Measurements from ENCODE around the gene RDH5.

RDH5 gene

DNA sequence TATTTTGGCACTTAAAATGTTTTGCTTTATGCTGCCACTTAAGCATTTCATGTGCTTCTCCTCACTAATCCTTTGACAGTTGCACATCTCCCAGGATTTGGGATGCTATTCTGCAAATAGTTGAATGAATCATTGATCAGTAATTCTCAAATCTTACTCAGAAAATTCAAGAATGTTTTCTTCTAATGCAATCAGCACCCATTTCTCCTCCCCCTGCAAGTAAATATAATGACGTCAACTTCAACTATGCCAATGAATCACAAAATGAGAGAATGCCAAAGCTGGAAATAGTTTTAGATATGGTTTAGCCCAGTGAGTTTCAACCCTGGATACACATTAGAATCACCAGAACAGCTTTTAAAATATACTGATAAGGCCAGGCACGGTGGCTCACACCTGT is 6.5 kb upstream of the RDH5 start:
- DNase-seq (ENCODE audit: low spot score): no peak

DNA sequence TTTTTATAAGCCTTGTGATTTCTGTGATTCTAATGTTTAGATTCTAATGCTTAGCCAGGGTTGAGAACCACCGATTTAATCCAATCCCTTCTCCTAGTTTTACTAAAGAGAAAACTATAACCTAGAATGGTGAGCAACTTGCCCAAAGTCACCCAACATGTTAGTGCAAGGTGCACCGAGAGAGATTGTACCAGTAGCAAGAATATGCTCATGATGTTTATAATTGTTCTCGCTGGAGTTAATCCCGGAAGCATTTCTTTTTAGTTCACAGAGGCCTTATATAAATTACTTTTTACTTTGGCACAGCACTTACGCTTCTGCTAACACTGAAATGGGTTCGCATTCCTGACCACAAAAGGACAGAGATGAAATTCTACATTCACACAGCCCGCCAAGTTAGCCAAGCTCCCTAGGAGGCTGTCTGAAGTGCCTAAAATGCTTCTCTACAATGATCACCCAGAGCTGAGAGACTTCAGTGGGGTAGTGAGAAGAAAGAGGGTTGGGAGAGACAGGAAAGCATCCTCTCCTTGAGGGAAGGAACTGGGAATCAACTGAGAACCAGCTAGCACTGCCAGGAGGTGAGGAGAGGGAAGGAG is 4.9 kb upstream of the RDH5 start:
- no peak for DNase-seq (ENCODE audit: low spot score)

DNA sequence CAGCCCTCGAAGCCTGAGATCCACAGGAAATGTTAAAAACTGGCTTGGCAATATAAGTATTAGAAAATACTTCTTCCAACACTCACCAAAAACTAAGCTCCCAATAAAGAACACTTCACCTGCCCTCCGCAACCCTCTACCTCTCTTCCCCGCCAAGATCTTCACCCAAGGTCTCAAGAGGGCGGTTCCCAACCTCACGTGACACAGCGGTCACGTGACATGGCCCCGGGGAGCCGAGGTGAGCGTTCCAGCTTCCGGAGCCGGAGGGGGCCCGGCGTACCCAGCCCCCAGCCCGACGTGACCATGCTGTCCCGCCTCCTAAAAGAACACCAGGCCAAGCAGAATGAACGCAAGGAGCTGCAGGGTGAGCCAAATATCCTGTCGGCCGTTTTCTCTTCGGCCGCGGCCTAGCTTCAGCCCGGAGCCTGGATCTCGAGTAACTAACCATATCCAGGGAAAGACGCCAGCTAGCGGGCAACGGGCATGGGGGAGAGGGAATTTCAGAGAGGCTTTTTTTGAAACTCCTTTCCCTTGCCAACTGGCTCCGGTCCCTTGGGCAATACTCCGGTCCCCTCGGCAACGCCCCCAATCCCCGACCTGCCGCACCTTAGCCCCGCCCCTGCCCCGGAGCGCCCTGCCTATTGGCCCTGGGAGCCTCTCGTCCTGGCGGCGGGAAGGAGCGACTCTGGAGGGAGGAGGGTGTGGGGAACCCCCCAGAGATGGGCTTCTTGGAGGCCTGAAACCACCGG is 4.2 kb upstream of the RDH5 start, which contains the start of gene BLOC1S1:
Gene BLOC1S1 (plus strand): TSS at position 214 of the 749 bp plus-strand sequence. CDS start 6 bp downstream, at position 220.
- peak; percentile 96 for DNase-seq (ENCODE audit: low spot score)

DNA sequence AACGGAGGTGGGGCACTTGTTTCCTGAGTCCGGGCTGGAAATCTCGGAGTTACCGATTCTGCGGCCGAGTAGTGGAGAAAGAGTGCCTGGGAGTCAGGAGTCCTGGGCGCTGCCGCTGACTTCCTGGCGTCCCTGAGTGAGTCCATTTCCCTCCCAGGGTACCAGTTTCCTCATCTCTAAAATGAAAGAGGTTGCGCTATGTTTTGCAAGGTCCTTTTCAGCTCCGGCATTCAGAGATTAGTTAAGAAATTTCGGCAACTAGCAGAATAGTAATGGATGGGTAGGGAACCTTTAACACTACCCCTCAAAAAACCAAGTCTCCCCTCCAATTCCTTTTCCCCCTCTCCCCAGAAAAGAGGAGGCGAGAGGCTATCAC is 3.6 kb upstream of the RDH5 start:
- no peak for DNase-seq (ENCODE audit: low spot score)

DNA sequence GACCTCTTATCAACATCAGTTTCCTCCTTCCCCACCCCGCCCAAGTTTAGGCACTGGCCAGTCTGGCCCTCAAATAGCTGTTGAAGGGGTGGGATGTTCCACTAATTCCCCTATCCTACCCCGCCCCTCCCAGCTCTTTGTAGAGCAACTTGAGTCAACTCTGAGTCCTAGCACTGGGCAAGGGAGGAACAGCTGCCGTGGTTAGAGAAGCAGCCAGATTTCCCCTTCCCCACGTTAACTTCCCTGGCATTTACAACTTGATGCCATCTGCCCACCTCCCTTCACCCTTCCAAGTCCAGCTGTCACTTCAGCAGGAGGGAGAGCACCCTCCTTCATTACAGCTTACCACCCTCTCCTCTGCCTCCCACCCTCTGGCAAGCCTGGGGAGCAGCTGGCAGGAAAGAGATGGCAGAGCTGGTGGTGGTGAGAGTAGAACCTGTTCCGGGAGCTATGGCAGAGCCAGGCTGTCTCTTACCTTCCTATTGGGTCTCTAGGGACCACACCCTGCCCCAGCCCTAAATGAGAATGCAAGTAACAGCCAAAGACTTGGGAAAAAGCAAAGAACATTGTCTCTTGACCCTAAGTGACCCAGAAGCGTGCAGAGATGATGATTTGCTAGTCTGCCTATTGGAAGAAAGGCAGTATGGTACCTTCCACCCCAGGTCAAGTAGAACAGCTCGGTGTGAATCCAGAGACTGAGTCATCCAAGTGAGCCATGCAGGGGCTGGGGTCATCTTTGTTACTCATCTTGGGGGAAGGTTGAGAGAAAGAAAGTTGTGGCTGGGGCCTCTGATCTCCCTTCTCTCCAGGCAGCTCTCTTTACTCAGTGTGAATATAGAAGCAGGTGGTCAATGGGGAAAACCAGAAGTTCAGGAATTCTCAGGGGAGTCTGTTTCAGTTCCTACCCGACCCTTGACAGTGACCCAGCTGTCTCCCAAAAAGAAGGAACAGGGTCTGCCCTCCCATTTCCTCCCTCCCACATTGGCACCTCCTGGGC is 2.9 kb upstream of the RDH5 start:
- no peak for DNase-seq (ENCODE audit: low spot score)

DNA sequence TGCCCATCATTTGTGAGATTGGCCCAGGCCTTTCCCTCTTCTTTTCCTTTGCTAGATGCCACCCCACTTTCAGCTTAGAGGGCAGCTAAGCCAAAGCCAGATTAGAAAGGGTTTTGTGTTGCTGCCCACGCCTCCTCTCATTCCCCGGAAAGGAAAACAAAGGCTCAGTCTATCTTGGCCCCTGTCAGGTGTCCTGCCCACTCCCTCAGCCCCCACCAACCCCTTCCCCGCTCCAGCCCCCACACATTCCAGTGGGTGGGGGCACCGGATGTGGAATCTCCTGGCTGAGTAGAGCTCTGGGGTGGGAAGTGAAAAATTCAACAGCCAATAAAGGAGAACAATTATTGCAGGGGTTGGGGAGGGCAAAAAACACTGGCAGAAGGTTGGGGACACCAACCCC is 2.2 kb upstream of the RDH5 start:
- no peak for DNase-seq (ENCODE audit: low spot score)

- no peak for DNase-seq (ENCODE audit: low spot score)
These were observed 1.4 kb upstream of the RDH5 start for GRCh38 chr12:55718624-55719275.

DNA sequence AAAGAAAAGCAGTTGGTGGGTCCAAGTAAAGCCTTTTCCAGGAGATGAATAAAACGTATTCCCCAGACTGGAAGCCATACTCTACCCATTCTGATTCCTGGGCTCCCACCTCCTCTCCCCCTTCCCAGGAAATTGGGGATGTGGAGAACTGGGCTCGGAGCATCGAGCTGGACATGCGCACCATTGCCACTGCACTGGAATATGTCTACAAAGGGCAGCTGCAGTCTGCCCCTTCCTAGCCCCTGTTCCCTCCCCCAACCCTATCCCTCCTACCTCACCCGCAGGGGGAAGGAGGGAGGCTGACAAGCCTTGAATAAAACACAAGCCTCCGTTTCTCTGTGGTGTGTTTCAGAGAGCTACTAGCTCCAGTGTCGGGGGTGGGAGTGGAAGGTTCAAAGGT is 822 bp upstream of the RDH5 start:
- no peak for DNase-seq (ENCODE audit: low spot score)

- peak; percentile 71 for DNase-seq (ENCODE audit: low spot score)
These were observed 776 bp downstream of the RDH5 start for GRCh38 chr12:55720894-55721444.

GRCh38 chr12:55721601-55722213 is 1.5 kb downstream of the RDH5 start:
- DNase-seq (ENCODE audit: low spot score): no peak

DNA sequence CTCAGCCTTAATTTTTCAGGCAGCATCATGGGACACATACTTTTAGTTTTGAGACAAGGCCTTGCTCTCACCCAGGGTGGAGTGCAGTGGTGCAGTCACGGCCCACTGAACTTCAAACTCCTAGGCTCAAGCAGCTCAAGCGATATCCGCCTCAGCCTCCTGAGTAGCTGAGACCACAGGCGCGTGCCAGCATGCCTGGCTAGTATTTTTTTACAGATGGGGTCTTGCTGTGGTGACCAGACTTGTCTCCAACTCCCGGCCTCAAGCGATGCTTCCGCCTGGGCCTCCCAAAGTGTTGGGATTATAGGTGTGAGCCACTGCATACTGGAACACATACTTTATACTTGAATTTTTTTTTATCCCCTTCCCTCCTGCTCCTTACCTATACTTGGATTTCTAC is 2.8 kb downstream of the RDH5 start:
- DNase-seq (ENCODE audit: low spot score): no peak

- no peak for DNase-seq (ENCODE audit: low spot score)
These were observed 3.5 kb downstream of the RDH5 start for GRCh38 chr12:55723516-55724225.

- DNase-seq (ENCODE audit: low spot score): peak; percentile 77
These were observed 4.2 kb downstream of the RDH5 start for GRCh38 chr12:55724226-55724939.

DNA sequence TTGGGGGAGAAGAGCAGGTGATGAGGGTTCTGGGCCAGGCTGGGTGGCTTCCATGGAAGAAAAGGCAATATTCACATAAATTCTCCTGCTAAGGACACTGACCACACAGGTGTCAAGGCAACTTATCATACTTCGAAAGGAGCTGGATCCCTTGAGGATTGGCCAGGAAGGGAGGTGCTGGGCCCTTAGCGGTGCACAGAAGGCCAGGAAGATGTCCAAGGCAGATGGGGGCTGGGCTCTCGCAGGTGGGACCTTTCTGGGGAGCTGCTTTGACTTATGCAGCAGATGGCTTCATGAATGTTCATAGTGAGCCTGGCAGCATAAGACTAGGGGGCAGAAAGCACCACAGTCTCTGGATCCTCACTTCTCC is 4.7 kb downstream of the RDH5 start:
- no peak for DNase-seq (ENCODE audit: low spot score)

- no peak for DNase-seq (ENCODE audit: low spot score)
These were observed 5.4 kb downstream of the RDH5 start for GRCh38 chr12:55725556-55725955.

- no peak for DNase-seq (ENCODE audit: low spot score)
These were observed 6.8 kb downstream of the RDH5 start for GRCh38 chr12:55726971-55727370.

DNA sequence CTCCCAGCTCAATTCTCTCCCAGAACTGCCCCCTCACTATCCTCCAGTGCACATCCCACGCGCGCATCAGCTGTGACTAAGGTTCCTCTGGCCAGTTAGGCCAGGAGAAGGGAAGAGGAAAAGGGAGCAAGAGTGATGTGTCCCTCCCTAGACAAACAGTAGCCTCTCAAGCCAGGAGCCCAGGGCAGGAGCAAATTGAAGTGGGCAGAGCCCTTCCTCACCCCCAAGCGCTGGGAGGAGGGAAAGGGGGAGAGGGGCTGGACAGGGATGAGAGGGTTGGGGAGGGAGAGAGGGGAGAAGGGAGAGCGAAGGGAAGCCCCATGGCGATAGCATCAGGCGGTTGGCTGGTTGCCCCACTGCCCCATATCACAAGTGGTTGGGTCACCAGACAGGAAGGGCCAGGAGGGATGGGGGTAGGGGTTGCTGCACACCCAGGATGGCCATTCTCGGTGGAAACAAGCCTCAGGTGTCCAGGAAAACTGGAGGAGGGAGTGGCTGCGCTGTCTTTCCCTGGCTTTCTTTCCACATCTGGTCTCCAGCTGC is 7.5 kb downstream of the RDH5 start:
- no peak for DNase-seq (ENCODE audit: low spot score)

DNA sequence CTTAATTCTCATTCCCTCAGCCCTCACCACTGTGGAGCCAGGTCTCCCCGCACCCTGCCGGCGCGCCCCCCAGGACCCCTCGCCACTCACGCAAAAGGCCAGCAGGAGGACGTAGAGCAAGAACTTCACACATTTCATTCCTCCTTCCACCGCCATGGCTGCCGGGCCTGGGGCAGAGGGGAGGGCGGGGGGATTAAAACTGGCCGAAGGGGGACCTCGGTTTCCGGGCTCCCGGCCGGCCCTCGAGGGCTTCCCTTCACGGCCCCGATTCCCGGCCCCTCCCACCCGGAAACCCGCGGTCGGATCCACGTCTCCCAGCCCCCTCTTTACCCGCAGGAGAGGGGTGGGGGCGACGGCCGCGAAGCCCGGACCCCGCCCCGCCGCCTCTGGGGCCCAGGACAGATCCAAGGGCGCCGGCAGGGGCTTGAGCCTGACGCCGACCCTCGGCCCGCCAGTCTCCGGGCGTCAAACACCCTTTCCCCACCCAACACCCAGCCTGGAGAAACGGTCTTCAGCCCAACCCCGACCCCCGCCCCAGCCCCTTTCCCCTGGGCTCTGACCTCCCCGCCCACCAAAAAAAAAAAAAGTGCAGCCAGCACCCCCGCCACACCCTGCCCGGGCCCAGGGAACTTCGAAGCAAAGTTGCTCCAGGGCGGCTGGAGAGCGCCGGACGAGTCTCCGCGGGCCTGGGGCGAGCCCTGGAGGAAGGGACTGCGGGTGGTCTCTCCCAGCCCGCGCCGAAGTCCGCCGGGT is 8.2 kb downstream of the RDH5 start:
- no peak for DNase-seq (ENCODE audit: low spot score)

All from HuH-7 (cell line).